Measurements from ENCODE around the gene DSCAML1.
"Not testable (repeated sequence)": the region's sequence is repeated elsewhere in the genome, so short reads cannot be mapped to it uniquely, and the experiment has no call there.

DSCAML1 gene

DNA sequence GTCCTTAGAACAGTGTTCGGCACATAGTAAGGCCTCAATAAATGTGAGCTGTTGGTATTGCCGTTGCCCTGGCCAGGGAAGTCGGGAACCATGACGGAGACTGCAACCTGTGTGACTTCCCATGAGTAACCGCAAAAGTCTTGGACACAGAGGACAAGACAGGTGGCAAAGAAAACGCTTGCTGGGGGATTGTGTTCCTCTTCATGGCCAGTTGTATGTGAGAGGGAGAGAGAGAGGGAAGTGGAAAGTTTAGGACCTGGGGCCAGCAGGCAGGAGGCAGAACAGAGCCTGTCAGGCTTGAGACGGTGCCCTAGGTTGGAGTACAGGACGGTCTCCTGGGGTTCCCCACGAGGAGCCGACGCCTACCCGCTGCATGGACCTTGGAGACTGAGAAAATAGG, 379.2 kb downstream of the DSCAML1 start:
- no peak for DNase-seq

DNA sequence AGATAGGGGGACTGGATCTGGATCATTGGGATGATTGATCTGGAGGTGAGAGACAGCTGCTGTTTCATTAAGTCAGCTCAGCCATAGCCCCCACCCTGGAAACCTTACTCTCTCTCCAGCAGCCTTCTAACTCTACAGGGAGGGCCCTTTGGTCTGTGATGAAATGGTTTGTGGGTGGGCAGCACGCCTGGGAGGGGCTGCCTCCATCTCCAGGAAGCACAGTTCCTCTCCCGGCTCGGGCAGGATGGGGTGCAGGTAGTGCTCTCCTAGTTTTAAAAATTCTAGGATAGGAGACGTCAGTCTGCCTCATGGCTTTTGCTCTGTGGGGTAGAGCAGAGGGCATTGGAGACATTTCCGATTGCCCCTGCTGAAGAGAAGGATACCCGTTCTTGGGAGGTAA, 379.7 kb downstream of the DSCAML1 start:
- DNase-seq = no peak

DNA sequence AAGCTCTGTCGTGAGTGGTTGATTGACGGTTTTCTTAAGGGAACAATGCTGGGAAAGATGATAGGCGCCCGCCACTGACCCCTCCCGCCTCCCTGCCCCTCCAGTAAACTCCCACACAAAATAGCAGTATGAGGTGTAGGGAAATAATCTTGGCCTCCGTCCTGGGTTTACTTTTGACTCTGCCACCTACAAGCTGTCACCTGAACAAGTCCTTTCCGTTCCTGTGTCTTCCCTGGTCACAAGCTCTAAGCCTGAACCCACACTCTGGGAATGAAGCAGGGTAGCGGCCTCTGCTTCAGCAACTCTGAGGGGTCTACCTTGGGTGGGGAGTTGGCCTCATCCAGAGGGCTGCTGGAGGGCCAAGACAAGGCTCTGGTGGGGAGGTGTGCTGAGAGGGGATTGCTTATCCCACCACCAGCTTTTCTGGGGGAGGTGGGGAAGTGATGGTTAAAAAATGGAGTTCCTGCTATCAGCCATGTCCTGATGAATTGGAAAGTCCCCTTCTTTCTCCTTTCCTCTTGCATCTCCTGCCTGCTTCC, 381.6 kb downstream of the DSCAML1 start:
- DNase-seq = no peak

DNA sequence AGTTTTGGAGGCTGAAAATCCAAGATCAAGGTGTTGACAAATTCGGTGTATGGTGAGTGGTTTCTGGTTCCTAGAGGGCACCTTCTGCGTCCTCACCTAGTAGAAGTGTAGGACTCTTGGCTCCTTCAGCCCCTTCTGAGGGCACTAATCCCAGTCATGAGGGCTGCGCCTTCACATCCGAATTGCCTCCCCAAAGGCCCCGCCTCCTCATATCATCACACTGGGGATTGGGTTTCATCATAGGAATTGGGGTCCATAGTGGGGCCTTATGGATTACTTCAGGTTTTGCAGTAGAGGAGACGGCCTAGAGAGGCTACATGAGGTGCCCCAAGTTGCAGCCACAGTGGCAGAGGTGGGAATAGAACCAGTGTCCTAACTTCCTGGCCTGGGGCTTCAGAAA, 382.3 kb downstream of the DSCAML1 start:
- DNase-seq = no peak

DNA sequence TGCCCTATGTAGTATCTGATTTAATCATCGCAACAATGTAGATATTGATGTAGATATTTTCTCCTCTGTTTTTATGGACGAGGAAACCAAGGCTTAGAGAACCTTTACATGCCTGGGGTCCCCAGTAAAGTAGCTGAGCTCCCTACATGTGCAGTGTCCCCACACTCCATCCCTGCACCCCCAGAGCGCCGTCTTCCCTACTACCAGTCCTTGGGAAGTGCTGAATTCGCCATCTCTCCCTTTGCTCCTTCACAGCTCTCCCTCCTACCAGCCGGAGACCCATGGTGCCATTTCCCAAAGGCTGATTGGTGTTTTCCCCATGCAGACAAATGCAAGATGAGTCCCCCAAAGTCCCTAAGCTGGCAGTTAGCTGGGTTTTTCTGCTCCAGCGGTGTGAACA, 383.4 kb downstream of the DSCAML1 start:
- no peak for DNase-seq

DNA sequence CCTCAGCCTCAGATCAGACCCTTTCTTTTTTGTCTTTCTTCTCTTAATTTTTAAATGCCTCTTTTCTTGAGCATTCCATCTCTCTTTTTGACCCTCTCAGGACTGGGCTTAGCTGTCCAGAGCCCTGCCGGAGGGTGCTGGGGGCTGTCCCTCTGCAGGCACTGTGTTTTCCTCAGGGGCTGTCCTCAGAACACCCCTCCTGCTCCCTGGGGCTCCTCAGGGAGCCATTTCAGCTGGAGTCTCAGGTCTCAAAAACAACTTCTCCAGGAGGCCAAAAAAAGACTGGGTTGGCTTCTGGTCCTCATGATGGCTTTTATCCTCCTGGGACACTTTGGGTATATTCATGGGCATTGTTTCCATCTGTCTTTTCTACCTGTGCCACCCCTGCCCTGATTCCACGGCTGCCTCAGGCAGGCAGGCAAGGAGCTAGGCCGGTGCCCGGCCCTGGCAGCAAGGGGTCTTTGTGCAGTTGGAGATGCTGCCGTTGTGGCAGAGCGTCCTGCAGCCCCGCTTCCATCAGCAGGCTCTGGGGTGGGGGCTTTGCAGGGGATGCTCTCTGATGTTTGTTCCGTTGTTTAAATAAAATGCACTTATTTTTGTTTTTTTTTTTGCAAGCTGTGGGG, 384.3 kb downstream of the DSCAML1 start:
- peak; percentile 21 for DNase-seq

DNA sequence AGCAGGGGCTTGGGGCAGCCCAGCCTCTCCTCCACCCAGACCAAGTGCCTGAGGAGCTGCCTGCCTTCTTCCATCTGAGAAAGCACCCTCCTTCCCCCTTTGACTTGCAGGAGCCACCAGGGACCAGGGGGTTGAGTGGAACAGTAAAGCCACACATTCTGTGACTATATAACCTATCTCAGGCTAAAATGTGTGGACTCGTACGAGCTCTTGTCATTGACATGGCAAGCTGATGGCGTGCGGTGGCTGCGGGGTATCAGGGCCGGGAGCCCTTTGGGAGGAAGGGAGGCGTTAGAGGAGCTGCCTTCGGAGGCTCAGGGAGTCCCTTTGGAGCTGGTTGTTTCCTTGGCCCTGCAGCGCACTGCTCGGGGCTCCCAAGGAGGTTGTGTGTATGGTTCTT, 384.8 kb downstream of the DSCAML1 start:
- no peak for DNase-seq

DNA sequence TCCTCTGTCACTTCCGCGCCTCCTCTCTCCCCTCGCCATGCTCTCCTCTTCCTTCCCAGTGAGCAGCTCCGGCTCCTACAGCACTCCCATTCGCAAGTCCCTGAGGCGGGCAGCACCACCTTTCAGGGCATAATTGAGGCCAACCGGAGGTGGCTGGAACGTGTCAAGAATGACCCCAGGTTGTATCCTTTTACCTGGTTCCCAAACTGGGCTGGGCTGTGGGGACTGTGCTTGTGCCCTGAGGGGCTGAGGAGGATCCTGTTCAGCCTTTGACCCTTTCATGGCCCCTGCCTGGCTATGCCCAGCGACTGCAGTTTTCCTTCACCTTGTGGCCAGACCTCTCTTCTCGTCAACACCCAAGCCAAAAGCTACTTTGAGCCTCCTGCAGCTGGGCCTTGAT, 385.3 kb downstream of the DSCAML1 start:
- DNase-seq = no peak

DNA sequence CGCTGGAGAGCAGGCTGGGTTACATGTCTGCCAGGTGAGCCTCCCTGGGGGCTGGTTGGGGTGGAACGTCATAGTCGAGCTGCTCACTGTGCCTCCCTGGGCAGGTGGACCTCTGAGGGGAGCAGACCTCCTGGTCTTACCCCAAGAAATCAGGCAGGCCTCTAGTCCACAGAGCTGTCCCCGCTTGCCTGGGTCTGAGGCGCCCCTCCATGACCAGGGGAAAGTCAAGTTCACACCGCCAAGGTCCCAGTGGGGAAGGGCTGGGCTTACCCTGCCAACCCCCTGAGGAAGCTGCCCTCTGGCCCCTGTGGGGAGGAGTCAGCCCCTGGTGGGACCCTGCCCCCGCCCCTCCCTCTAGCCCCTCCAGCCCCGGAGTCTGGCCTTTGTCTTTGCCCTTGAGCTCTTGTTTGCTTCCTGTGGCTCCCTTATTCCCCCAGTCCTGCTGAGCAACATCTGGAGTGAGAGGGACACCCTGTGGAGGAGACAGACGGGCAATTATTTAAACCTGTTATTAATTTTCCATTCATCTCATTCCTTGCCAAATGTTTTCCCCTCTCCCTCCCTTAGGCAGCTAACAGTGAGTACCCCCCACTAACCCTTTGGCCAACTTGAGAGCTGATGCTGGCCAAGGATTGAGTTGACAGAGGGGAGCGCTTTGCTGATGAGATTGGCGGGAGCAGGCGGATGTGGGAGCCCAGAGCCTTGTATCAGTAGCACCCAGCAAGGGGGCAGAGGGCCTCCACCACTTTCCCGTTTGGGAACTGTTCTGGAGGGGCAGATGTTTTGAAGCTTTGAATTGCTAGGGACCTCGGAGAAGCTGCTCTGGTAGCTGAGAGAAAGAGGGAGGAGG, 385.9 kb downstream of the DSCAML1 start:
- peak; percentile 99 for DNase-seq

DNA sequence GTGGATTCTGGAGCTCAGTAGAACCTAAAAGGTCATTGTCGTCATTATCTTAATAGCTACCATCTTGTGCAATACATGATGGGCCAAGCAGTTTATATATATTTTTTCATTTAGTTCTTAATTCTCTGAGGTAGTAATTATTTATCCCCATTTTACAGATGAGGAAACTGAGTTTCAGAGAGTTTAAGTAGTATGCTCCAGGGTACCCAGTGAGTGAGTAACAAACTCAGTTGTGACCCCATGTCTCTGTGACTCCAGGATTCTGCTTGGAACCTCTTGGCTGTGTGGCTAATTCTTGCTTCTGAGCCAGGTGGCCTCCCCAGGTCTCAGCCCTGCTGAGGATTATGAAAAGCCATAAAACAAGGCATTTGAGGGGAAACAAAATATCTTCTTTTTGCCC, 386.8 kb downstream of the DSCAML1 start:
- DNase-seq = peak; percentile 47

DNA sequence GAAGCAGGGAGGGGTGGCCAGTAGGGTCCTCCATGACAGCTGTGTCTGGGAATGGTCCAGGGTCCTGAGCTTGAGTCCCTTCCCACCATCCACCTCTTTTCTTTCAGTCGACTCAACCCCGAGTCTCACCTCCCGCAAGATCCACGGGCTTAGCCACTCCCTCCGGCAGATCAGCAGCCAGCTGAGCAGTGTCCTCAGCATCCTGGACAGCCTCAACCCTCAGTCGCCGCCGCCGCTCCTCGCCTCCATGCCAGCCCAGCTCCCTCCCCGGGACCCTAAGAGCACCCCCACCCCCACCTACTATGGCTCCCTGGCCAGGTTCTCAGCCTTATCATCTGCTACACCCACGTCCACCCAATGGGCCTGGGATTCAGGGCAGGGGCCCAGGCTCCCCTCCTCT, 387.5 kb downstream of the DSCAML1 start:
- DNase-seq = no peak

DNA sequence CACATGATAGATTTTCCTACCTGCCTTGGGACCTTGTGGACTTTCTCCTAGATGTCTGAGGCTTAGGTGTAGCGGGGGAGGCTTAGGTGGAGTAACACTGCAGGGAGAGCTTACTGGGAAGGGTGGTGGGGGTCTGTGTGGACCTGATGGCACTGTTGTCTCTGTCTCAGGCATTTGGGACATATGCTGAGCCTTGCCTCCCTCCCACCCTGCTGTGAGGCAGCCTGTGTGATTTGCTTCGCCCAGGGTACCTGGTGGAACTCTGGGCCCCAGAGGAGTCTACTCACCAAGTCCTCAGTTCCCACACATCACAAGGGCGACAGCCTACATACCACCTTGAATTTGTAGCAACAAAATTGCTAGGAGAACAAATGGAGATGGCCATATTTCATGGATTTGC, 388.7 kb downstream of the DSCAML1 start:
- DNase-seq = no peak

DNA sequence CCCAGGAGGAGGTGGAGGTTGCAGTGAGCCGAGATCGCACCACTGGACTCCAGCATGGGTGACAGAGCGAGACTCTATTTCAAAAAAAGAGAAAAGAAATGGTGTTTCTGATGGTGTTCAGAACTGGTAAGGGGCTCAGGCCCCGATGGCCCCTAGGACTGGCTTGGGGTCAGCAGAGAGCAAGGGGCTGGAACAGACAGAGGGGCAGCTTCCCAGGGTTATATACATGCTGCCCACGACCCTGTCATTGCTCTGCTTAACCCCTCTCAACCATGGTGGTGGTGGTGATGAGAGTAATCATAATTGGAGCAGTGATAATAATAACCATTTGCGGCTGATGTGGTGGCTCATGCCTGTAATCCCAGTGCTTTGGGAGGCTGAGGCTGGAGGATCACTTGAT, 390.0 kb downstream of the DSCAML1 start:
- no peak for DNase-seq

DNA sequence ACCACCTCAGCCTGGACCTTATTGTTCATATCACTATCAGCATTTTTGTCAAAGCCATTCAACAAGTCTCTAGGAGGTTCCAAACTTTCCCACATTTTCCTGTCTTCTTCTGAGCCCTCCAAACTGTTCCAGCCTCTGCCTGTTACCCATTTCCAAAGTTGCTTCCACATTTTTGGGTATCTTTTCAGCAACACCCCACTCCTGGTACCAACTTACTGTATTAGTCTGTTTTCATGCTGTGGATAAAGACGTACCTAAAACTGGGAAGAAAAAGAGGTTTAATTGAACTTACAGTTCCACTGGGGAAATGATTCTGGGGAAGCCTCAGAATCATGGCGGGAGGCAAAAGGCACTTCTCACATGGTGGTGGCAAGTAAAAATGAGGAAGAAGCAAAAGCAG, 391.1 kb downstream of the DSCAML1 start:
- DNase-seq = not testable (repeated sequence)

DNA sequence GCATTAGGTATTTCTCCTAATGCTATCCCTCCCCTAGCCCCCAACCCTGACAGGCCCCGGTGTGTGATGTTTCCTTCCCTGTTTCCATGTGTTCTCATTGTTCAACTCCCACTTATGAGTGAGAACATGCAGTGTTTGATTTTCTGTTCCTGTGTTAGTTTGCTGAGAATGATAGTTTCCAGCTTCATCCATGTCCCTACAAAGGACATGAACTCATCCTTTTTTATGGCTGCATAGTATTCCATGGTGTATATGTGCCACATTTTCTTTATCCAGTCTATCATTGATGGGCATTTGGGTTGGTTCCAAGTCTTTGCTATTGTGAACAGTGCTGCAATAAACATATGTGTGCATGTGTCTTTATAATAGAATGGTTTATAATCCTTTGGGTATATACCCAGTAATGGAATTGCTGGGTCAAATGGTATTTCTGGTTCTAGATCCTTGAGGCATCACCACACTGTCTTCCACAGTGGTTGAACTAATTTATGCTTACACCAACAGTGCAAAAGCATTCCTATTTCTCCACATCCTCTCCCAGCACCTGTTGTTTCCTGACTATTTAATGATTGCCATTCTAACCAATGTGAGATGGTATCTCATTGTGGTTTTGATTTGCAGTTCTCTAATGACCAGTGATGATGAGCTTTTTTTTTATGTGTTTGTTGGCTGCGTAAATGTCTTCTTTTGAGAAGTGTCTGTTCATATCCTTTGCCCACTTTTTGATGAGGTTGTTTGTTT, 397.7 kb downstream of the DSCAML1 start:
- DNase-seq = not testable (repeated sequence)

DNA sequence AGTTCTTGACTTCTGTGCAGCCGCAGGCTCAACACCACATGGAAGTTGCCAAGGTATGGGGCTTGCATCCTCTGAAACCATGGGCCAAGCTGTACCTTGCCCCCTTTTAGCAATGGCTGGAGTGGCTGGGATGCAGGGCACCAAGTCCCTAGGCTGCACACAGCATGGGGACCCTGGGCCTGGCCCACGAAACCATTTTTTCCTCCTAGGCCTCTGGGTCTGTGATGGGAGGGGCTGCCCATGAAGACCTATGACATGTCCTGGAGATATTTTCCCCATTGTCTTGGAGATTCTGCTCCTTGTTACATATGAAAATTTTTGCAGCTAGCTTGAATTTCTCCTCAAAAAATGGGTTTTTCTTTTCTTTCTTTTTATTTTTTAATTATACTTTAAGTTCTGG, 398.4 kb downstream of the DSCAML1 start:
- not testable (repeated sequence) for DNase-seq

DNA sequence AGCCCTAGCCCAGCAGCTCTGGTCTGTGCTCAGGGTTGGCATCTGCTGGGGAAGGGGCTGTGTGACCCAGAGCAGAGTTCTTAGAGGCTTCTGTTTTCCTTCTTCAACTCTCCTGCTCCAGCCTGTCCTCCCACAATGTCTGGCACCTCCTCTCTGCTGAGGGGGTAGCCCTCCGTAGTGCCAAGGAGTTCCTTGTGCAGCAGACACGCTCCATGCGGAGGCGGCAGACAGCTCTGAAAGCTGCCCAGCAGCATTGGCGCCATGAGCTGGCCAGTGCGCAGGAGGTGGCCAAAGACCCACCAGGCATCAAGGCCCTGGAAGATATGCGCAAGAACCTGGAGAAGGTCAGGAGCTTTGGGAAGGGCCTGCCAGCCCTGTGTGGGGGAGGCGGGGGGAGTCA, 400.0 kb downstream of the DSCAML1 start:
- DNase-seq = no peak

DNA sequence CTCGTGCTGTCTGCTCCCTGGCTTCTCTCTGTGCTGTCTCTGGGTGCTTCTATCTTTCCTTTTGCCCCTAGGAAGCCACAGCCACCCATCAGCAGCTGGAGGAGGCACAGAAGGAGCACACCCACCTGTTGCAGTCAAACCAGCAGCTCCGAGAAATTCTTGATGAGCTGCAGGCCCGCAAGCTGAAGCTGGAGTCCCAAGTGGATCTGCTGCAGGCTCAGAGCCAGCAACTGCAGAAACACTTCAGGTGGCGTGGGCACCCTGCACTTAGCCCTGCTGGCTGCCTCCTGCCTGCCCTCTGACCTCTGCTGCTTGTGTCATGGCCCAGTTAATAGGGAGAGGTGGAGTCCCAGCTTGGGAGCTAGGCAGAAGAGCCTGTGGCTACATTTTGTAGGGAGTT, 401.5 kb downstream of the DSCAML1 start:
- DNase-seq = no peak

DNA sequence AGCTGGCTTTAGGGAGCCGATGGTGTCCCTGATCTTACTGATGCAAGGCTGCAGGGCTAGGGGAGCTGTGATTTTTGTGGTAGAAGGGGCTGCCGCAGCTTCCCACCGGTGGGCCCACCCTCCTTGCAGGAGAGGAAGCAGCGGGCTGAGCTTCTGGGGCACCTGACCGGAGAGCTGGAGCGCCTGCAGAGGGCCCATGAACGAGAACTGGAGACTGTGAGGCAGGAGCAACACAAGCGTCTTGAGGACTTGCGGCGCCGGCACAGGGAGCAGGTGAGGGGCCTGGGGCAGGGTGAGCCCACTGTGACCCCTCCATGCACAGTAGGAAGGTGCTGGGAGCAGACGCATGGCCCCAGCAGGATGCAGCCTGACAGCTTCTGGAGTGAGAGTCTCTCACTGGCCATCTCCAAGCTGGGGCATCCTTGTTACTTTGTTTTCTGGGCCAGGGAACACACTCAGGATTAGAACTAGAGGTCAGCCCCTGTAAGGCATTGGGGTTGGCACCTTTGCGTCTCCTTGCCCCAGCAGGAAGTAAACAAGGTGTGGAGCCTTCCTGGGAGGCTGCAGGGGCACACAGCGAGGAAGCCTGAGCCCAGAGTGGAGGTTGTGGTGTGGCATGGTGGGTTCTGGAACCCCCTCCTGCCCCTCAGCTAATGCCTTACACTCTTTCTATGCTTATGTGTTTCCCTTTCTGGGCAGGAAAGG, 402.6 kb downstream of the DSCAML1 start:
- DNase-seq = no peak

DNA sequence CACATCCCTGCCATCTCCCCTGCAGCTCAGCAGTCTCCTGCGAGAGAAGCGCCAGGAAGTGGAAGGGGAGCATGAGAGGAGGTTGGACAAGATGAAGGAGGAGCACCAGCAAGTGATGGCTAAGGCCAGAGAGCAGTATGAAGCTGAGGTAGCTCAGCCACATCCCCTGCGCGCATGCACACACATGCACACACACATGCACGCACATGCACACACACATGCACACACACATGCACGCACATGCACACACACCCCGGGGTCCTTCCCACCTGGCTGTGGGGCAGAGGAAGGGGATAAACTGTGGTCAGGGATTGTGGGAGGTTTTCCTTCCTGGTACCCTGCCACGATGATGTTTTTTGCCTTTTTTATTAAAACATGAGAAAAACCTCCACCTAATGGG, 404.0 kb downstream of the DSCAML1 start:
- DNase-seq = no peak

DNA sequence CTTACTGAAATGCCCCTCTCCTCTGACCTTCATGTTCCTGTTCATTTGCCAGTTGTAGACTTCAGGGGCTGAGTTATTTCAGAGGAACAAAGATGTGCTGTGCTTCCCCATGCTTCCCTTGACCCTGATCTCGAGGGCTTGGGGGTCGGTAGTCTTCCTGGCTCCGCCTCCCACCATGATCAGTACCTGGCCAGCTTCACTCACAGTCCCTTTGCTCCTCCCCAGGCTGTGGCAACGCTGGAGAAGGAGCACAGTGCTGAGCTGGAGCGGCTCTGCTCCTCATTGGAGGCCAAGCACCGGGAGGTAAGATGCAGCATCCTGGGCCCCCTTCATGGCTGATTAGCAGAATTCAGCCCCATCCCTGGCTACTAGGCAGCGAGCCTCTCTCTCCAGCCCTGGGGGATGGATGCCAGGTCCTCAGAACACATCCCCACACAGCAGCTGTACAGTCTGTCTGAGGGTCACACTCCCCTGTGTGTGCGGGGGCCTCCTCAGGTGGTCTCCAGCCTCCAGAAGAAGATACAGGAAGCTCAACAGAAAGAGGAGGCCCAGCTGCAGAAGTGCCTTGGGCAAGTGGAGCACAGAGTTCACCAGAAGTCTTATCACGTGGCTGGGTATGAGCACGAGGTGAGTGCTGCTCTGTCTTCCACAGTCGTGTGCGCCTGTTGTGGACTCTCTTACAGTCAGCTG, 404.9 kb downstream of the DSCAML1 start:
- DNase-seq = no peak

DNA sequence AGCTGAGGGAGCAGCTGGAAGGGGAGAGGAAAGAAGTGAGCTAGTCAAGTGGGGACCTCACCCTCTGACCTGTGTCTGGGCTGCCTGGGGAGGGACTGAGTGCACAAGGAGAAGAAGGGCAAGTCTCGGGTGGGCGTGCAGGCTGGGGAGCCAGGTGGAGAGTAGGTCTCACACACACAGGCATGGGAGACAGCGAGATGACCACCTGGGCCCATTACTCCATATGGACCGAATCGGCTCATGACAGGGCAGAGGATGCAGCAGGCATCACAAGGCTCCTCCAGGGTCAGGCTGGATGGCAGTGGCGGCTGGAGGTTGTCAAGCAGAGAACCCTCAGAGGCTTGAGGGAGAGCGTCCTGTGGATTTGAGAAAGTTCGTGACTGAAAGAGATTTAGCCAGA, 405.8 kb downstream of the DSCAML1 start:
- DNase-seq = no peak

All from NCI-H69 (cell line).